Muscle of leg (tissue), 16 donors: ENCODE results near the gene INHBB. TPM values are rescaled to one million over a fixed set of nuclear protein-coding genes. Genes with fewer than 3 reads are reported as not detected.
A peak's percentile ranks its signal among the peaks of the same experiment; 100 is the strongest.

Experiments
- DNase-seq: peaks from one replicate; pipeline ENCODE4 v3.0.0; 2013
- H3K27ac ChIP-seq: one replicate; pipeline ENCODE4 v1.5.1; 2013; ENCODE audit warnings: mild to moderate bottlenecking, low read length, control low read depth
- H3K27me3 ChIP-seq: one replicate; pipeline ENCODE4 v1.6.1; 2013; ENCODE audit warnings: low read length; ENCODE audit not compliant: control insufficient read depth, insufficient read depth
- H3K36me3 ChIP-seq: one replicate; pipeline ENCODE4 v1.6.1; 2013; ENCODE audit warnings: low read length; ENCODE audit not compliant: control insufficient read depth, insufficient read depth
- H3K4me1 ChIP-seq: one replicate; pipeline ENCODE4 v1.6.1; 2013; ENCODE audit warnings: low read length; ENCODE audit not compliant: control insufficient read depth, insufficient read depth
- H3K4me3 ChIP-seq: one replicate; pipeline ENCODE4 v1.5.1; 2013; ENCODE audit warnings: low read length, control low read depth
- H3K9me3 ChIP-seq: replicated peaks from 2 replicates; pipeline ENCODE4 v1.6.1; 2013; ENCODE audit warnings: low read depth, low read length; ENCODE audit not compliant: control insufficient read depth
- WGBS: methylation state at CpG from one replicate; pipeline ENCODE4 v1.1.5; 2013; ENCODE audit warnings: missing lambda C conversion rate; ENCODE audit not compliant: insufficient coverage; 5-methylcytosine and 5-hydroxymethylcytosine counted together
- long read RNA-seq, 11 donors: transcript quantifications; one replicate each; lab custom pipeline, GENCODE V29; 2026
- polyA plus RNA-seq, 8 donors: library from polyadenylated mRNA; unstranded; fragments of 120-200 nt; gene quantifications; one replicate each; pipeline versions ENCODE4 v1.2.1 to v1.2.3, GENCODE V29; 2013; ENCODE audit warnings: inconsistent platforms in 1 of 8, low replicate concordance in 1 of 8; ENCODE audit not compliant: insufficient read length in 8 of 8, insufficient read depth in 1 of 8
- total RNA-seq: library from RNA; stranded (reverse); fragments of 120-200 nt; gene quantifications from one replicate; pipeline ENCODE4 v1.2.4, GENCODE V29; 2013

INHBB gene
- 0.44 TPM for total RNA-seq
- 1 to 10 TPM in 1 of 8 donors, under 1 TPM in 7; 0.24 to 1.2 (median 0.43) TPM for polyA plus RNA-seq
- long read RNA-seq, donor 1 = 0 reads
- long read RNA-seq, donor 2 = 0 reads
- long read RNA-seq, donor 3, partial matches to known transcripts = 0 of 1 reads
- long read RNA-seq, donor 3, other reads (novel, unspliced or antisense) = 0 of 1 reads
- long read RNA-seq, donor 4 = 0 reads
- long read RNA-seq, donor 5 = 0 reads
- long read RNA-seq, donor 6 = 0 reads
- long read RNA-seq, donor 7 = 0 reads
- long read RNA-seq, donor 8 = 0 reads
- long read RNA-seq, donor 9 = 0 reads
- long read RNA-seq, donor 10 = 0 reads
- long read RNA-seq, donor 11 = 0 reads

- H3K9me3 ChIP-seq = no peaks in the 10 kb centered on the region
- no peak for DNase-seq
- no peak within 1 kb of the TSS for H3K27ac ChIP-seq
- no peaks in the 10 kb centered on the region for H3K36me3 ChIP-seq
- H3K4me1 ChIP-seq = peaks cover 35% of the 10 kb centered on the region
- H3K27me3 ChIP-seq = peaks cover 86% of the 10 kb centered on the region
- H3K4me3 ChIP-seq = peak within 1 kb of the TSS; percentile 33
- under 1% methylated on average over 99 of the region's 99 CpGs for WGBS
Measured at GRCh38 chr2:120346026-120346666, at the start of gene INHBB. Gene INHBB (plus strand): TSS chr2:120346136. CDS start chr2:120346189, 53 bp downstream.

- Histone ChIP-seq H3K27me3 (no peaks in the 10 kb centered on the region), H3K4me3 (no peak overlapping the region), H3K4me1 (no peaks in the 10 kb centered on the region), H3K27ac (no peak overlapping the region), H3K9me3 (no peaks in the 10 kb centered on the region), H3K36me3 (peaks cover 39% of the 10 kb centered on the region)
- DNase-seq = peak; percentile 46
- no CpG with 5 or more reads among the region's 7 CpGs for WGBS
Measured at GRCh38 chr2:120298173-120298835, 47.6 kb upstream of the INHBB start.

- no peak for DNase-seq
- no peak overlapping the region for H3K4me3 ChIP-seq
- H3K36me3 ChIP-seq = peaks cover 36% of the 10 kb centered on the region
- H3K4me1 ChIP-seq = no peaks in the 10 kb centered on the region
- H3K27me3 ChIP-seq = no peaks in the 10 kb centered on the region
- H3K27ac ChIP-seq = no peak overlapping the region
- no peaks in the 10 kb centered on the region for H3K9me3 ChIP-seq
- 93% methylated on average over 6 of the region's 9 CpGs for WGBS
Measured at GRCh38 chr2:120299004-120299403, 46.9 kb upstream of the INHBB start.

- no peak overlapping the region for H3K4me3 ChIP-seq
- 98% methylated on average over 6 of the region's 6 CpGs for WGBS
- no peaks in the 10 kb centered on the region for H3K9me3 ChIP-seq
- peaks cover 31% of the 10 kb centered on the region for H3K36me3 ChIP-seq
- no peaks in the 10 kb centered on the region for H3K27me3 ChIP-seq
- no peaks in the 10 kb centered on the region for H3K4me1 ChIP-seq
- no peak overlapping the region for H3K27ac ChIP-seq
- DNase-seq = no peak
Measured at GRCh38 chr2:120299561-120299960, 46.4 kb upstream of the INHBB start.

GRCh38 chr2:120300385-120300784 lies 45.6 kb upstream of the INHBB start:
- Histone ChIP-seq H3K4me3 (no peak overlapping the region), H3K27me3 (no peaks in the 10 kb centered on the region), H3K27ac (no peak overlapping the region), H3K36me3 (peaks cover 32% of the 10 kb centered on the region), H3K4me1 (no peaks in the 10 kb centered on the region), H3K9me3 (no peaks in the 10 kb centered on the region)
- WGBS = 70% methylated on average over 8 of the region's 10 CpGs
- no peak for DNase-seq

- Histone ChIP-seq H3K36me3 (peaks cover 33% of the 10 kb centered on the region), H3K27ac (no peak overlapping the region), H3K4me3 (no peak overlapping the region), H3K4me1 (no peaks in the 10 kb centered on the region), H3K9me3 (no peaks in the 10 kb centered on the region), H3K27me3 (no peaks in the 10 kb centered on the region)
- no peak for DNase-seq
- WGBS = 63% methylated on average over 3 of the region's 5 CpGs
Measured at GRCh38 chr2:120301284-120301683, 44.7 kb upstream of the INHBB start.

- H3K4me3 ChIP-seq = no peak overlapping the region
- H3K4me1 ChIP-seq = no peaks in the 10 kb centered on the region
- no peak for DNase-seq
- WGBS = 93% methylated on average over 2 of the region's 12 CpGs
- H3K9me3 ChIP-seq = no peaks in the 10 kb centered on the region
- H3K27ac ChIP-seq = no peak overlapping the region
- H3K36me3 ChIP-seq = peaks cover 29% of the 10 kb centered on the region
- H3K27me3 ChIP-seq = no peaks in the 10 kb centered on the region
Measured at GRCh38 chr2:120302301-120302700, 43.6 kb upstream of the INHBB start.

GRCh38 chr2:120303177-120303576 lies 42.8 kb upstream of the INHBB start:
- Histone ChIP-seq H3K4me3 (no peak overlapping the region), H3K27ac (no peak overlapping the region), H3K4me1 (no peaks in the 10 kb centered on the region), H3K36me3 (peaks cover 20% of the 10 kb centered on the region), H3K27me3 (no peaks in the 10 kb centered on the region), H3K9me3 (no peaks in the 10 kb centered on the region)
- no peak for DNase-seq
- 81% methylated on average over 4 of the region's 6 CpGs for WGBS

GRCh38 chr2:120305296-120305695 lies 40.6 kb upstream of the INHBB start:
- 38% methylated on average over 4 of the region's 6 CpGs for WGBS
- H3K36me3 ChIP-seq = peaks cover 16% of the 10 kb centered on the region
- no peaks in the 10 kb centered on the region for H3K27me3 ChIP-seq
- no peak overlapping the region for H3K27ac ChIP-seq
- no peaks in the 10 kb centered on the region for H3K9me3 ChIP-seq
- H3K4me1 ChIP-seq = no peaks in the 10 kb centered on the region
- H3K4me3 ChIP-seq = no peak overlapping the region
- no peak for DNase-seq

GRCh38 chr2:120305937-120306490 lies 39.9 kb upstream of the INHBB start:
- 100% methylated on average over 2 of the region's 5 CpGs for WGBS
- no peak overlapping the region for H3K27ac ChIP-seq
- no peak overlapping the region for H3K4me3 ChIP-seq

More at GRCh38 chr2:120305937-120306490, 39.9 kb upstream of the INHBB start:
- DNase-seq = no peak
- no peaks in the 10 kb centered on the region for H3K4me1 ChIP-seq
- peaks cover 13% of the 10 kb centered on the region for H3K36me3 ChIP-seq
- H3K9me3 ChIP-seq = no peaks in the 10 kb centered on the region
- H3K27me3 ChIP-seq = no peaks in the 10 kb centered on the region
